Measurements from ENCODE around the gene STOML1. TPM values are rescaled to one million over a fixed set of nuclear protein-coding genes. Genes with fewer than 3 reads are reported as not detected.

STOML1 gene
- total and polyA plus RNA-seq, 2 experiments from 2014 or later, result 2.3 to 2.4 TPM

DNA sequence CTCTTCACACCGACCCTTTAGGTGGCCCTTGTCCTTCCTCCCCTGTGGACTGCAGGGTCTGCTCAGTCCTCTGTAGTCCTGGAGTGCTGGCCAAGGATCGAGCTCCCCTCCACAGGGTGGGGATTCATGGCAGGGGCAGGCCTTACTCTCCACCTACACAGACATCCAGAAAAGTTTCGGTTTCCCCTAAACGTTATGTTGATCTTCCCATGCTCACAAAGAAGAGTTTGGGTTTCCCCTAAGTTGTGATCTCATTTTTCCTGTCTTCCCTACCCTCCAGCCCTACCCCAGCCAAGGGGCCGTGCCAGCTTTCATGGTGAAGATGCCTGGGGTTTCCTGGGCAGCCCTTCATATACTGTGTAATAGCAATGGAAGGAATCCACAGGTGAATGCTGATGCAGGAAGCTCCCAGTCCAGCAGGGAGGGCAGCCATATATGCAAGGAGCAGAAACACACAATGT lies 10.3 kb downstream of the STOML1 start:
- ATAC-seq, result no peak
- no peaks in the 10 kb centered on the region for H3K9me3 Mint-ChIP-seq
- H3K9me2 ChIP-seq (ENCODE audit: insufficient read depth), result no peaks in the 10 kb centered on the region

More for the DNA sequence above, 10.3 kb downstream of the STOML1 start:
- TF ChIP-seq, protein P1, sequence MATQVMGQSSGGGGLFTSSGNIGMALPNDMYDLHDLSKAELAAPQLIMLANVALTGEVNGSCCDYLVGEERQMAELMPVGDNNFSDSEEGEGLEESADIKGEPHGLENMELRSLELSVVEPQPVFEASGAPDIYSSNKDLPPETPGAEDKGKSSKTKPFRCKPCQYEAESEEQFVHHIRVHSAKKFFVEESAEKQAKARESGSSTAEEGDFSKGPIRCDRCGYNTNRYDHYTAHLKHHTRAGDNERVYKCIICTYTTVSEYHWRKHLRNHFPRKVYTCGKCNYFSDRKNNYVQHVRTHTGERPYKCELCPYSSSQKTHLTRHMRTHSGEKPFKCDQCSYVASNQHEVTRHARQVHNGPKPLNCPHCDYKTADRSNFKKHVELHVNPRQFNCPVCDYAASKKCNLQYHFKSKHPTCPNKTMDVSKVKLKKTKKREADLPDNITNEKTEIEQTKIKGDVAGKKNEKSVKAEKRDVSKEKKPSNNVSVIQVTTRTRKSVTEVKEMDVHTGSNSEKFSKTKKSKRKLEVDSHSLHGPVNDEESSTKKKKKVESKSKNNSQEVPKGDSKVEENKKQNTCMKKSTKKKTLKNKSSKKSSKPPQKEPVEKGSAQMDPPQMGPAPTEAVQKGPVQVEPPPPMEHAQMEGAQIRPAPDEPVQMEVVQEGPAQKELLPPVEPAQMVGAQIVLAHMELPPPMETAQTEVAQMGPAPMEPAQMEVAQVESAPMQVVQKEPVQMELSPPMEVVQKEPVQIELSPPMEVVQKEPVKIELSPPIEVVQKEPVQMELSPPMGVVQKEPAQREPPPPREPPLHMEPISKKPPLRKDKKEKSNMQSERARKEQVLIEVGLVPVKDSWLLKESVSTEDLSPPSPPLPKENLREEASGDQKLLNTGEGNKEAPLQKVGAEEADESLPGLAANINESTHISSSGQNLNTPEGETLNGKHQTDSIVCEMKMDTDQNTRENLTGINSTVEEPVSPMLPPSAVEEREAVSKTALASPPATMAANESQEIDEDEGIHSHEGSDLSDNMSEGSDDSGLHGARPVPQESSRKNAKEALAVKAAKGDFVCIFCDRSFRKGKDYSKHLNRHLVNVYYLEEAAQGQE (IDR thresholded peaks at IDR 0.05; ENCODE audit: unreplicated experiment), result no peak
- TF ChIP-seq STAT1 (IDR thresholded peaks at IDR 0.05; ENCODE audit: unreplicated experiment), result no peak
- no peak for TF ChIP-seq NANOG (IDR thresholded peaks at IDR 0.05; ENCODE audit: borderline replicate concordance)
- no peak for TF ChIP-seq EZH2 (IDR thresholded peaks at IDR 0.05; ENCODE audit: low read depth, unreplicated experiment)
- TF ChIP-seq ETS1 (IDR thresholded peaks at IDR 0.05), result no peak
- TF ChIP-seq ZNF462 (CRISPR knock-in tag; IDR thresholded peaks at IDR 0.05), result no peak
- TF ChIP-seq CREB1 (CRISPR knock-in tag; IDR thresholded peaks at IDR 0.05; ENCODE audit: low read depth), result no peak
- no peak for TF ChIP-seq ZNF331 (CRISPR knock-in tag; IDR thresholded peaks at IDR 0.05; ENCODE audit: low read depth)
- H4K20me1 ChIP-seq (replicated peaks; ENCODE audit: insufficient read depth), result no peaks in the 10 kb centered on the region
- no peaks in the 10 kb centered on the region for H3F3A ChIP-seq (replicated peaks; ENCODE audit: low read depth)
- no peak overlapping the region for H3K27ac ChIP-seq (ENCODE audit: low read depth)
- Mint-ChIP-seq H3K27me3 (ENCODE audit: insufficient read depth, low read depth, poor library complexity) (peaks cover 8% of the 10 kb centered on the region), H3K4me1 (no peaks in the 10 kb centered on the region; the same call in 2 of the 3 replicates), H3K27ac (no peak overlapping the region), H3K36me3 (ENCODE audit: low read depth) (no peaks in the 10 kb centered on the region; the same call in 2 of the 3 replicates), H3K4me3 (no peak overlapping the region)
- no peak overlapping the region for H3K4me2 ChIP-seq
- H2AFZ ChIP-seq, result no peak overlapping the region
- no peak overlapping the region for H3K4me3 ChIP-seq
- H3K79me2 ChIP-seq (replicated peaks; ENCODE audit: insufficient read depth), result no peaks in the 10 kb centered on the region
- no peaks in the 10 kb centered on the region for H3K27me3 ChIP-seq (ENCODE audit: insufficient read depth)
- no peaks in the 10 kb centered on the region for H3K4me1 ChIP-seq (ENCODE audit: insufficient read depth)
- no peaks in the 10 kb centered on the region for H3K36me3 ChIP-seq (ENCODE audit: insufficient read depth)
- no peak for DNase-seq (ENCODE audit: low spot score)
